Smooth muscle cell (in vitro differentiated cells): ENCODE results near the gene DGKI. TPM values are rescaled to one million over a fixed set of nuclear protein-coding genes. Genes with fewer than 3 reads are reported as not detected.

Experiments
- DNase-seq: peaks from one replicate; lab custom pipeline; 2025; ENCODE audit not compliant: unreplicated experiment; lab: John Stamatoyannopoulos, UW
- H2AFZ ChIP-seq: fragments of 200-600 bp; sonication (generic); 2 replicates; pipeline ENCODE4 v1.6.0; 2016; ENCODE audit warnings: antibody characterized with exemption, low read depth, mild to moderate bottlenecking
- H3F3A ChIP-seq: fragments of 200-600 bp; sonication (generic); 2 replicates; pipeline ENCODE4 v1.6.0; 2017; ENCODE audit warnings: antibody characterized with exemption, low read depth
- H3K27ac ChIP-seq: fragments of 200-600 bp; sonication (generic); 2 replicates; pipeline ENCODE4 v1.5.1; 2016; ENCODE audit warnings: low read depth, mild to moderate bottlenecking
- H3K27me3 ChIP-seq: fragments of 200-600 bp; sonication (generic); 2 replicates; pipeline ENCODE4 v1.6.1; 2016; ENCODE audit warnings: low read depth, mild to moderate bottlenecking
- H3K36me3 ChIP-seq: fragments of 200-600 bp; sonication (generic); 2 replicates; pipeline ENCODE4 v1.5.1; 2016; ENCODE audit warnings: low read depth
- H3K4me1 ChIP-seq: fragments of 200-600 bp; sonication (generic); 2 replicates; pipeline ENCODE4 v1.5.1; 2016; ENCODE audit warnings: low read depth
- H3K4me2 ChIP-seq: fragments of 200-600 bp; sonication (generic); 2 replicates; pipeline ENCODE4 v1.6.0; 2016; ENCODE audit warnings: mild to moderate bottlenecking
- H3K4me3 ChIP-seq: fragments of 200-600 bp; sonication (generic); 2 replicates; pipeline ENCODE4 v1.5.1; 2016; ENCODE audit warnings: mild to moderate bottlenecking
- H3K79me2 ChIP-seq: fragments of 200-600 bp; sonication (generic); 2 replicates; pipeline ENCODE4 v1.6.0; 2016; ENCODE audit warnings: low read depth, mild to moderate bottlenecking
- H3K9ac ChIP-seq: fragments of 200-600 bp; sonication (generic); 2 replicates; pipeline ENCODE4 v1.6.0; 2016; ENCODE audit warnings: low read depth
- H3K9me3 ChIP-seq: fragments of 200-600 bp; sonication (generic); replicated peaks from 2 replicates; pipeline ENCODE4 v1.5.1; 2016; ENCODE audit warnings: low read depth
- H4K20me1 ChIP-seq: fragments of 200-600 bp; sonication (generic); 2 replicates; pipeline ENCODE4 v1.6.0; 2016; ENCODE audit warnings: low read depth
- WGBS: methylation state at CpG from one replicate; pipeline ENCODE4 v1.1.7; 2016; ENCODE audit warnings: low lambda C conversion rate; 5-methylcytosine and 5-hydroxymethylcytosine counted together
- polyA plus RNA-seq: library from polyadenylated mRNA; unstranded; fragments of >200 nt; fragmentation: Nextera tagmentation; extraction: Ambion mirVana; gene quantifications from 2 replicates; pipeline ENCODE4 v1.2.1, GENCODE V29; 2016
- total RNA-seq: library from RNA; depleted of rRNA; stranded (reverse); fragments of >200 nt; gene quantifications from 2 replicates; pipeline ENCODE4 v1.2.3, GENCODE V29; 2014
- TF ChIP-seq, protein P1 (sequence below): fragments of 200-600 bp; sonication (generic); IDR thresholded peaks from 2 replicates; pipeline ENCODE4 v1.5.1; 2017; ENCODE audit warnings: borderline replicate concordance, mild to moderate bottlenecking, antibody characterized with exemption; ENCODE audit not compliant: insufficient read depth, poor library complexity, severe bottlenecking

Gene DGKI
- total and polyA plus RNA-seq, 2 experiments from 2014 or later = 2.5 to 6.2 TPM

DNA sequence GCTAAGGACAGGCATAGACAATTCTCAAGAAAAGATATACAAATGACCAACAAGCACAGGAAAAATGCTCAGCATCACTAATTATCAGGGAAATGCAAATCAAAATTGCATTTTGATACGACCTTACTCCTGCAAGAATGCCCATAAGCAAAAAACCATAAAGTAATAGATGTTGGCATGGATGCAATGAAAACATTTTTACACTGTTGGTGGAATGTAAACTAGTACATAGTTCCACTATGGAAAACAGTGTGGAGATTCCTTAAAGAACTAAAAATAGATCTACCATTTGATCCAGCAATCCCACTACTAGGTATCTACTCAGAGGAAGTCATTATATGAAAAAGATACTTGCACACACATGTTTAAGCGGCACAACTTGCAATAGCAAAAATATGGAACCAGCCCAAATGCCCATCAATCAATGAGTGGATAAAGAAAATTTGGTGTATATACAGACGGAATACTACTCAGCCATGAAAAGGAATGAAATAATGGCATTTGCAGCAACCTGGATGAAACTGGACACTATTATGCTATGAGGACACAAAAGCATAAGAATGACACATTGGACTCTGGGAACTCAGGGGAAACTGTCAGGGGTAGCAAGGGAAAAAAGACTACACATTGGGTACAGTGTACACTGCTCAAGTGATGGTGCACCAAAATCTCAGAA, 59.3 kb downstream of the DGKI start:
- no peak for DNase-seq
- H3K27ac ChIP-seq = no peak overlapping the region
- no peaks in the 10 kb centered on the region for H3K9me3 ChIP-seq
- H3K27me3 ChIP-seq = no peaks in the 10 kb centered on the region
- H2AFZ ChIP-seq = no peak overlapping the region
- H3K9ac ChIP-seq = no peak overlapping the region
- no peak overlapping the region for H3K4me2 ChIP-seq
- no peaks in the 10 kb centered on the region for H3K4me1 ChIP-seq
- H3K4me3 ChIP-seq = no peak overlapping the region
- no peaks in the 10 kb centered on the region for H3K79me2 ChIP-seq
- no peaks in the 10 kb centered on the region for H3K36me3 ChIP-seq
- WGBS = 96% methylated on average over 3 of the region's 3 CpGs
- H3F3A ChIP-seq = no peaks in the 10 kb centered on the region
- no peaks in the 10 kb centered on the region for H4K20me1 ChIP-seq
- TF ChIP-seq, protein P1, sequence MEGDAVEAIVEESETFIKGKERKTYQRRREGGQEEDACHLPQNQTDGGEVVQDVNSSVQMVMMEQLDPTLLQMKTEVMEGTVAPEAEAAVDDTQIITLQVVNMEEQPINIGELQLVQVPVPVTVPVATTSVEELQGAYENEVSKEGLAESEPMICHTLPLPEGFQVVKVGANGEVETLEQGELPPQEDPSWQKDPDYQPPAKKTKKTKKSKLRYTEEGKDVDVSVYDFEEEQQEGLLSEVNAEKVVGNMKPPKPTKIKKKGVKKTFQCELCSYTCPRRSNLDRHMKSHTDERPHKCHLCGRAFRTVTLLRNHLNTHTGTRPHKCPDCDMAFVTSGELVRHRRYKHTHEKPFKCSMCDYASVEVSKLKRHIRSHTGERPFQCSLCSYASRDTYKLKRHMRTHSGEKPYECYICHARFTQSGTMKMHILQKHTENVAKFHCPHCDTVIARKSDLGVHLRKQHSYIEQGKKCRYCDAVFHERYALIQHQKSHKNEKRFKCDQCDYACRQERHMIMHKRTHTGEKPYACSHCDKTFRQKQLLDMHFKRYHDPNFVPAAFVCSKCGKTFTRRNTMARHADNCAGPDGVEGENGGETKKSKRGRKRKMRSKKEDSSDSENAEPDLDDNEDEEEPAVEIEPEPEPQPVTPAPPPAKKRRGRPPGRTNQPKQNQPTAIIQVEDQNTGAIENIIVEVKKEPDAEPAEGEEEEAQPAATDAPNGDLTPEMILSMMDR = no peak

DNA sequence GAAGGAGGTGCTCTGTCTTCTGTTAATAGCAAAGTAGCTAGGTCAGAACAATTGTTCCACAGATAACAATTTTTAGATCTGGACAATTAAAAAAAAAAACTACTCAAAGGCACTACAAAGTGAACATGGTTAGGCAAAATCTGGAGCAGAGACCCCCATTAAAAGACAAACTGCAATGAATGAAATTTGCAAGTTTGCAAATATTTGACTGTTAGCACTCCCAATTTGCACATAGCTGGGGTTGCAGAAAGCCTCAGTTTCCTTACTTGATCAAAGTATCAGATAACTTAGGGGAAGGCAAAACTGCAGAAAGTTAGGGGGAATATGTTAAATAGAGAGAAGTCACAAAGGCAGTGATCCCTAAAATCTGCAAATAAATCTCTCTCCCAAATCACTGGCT, 68.3 kb downstream of the DGKI start:
- no peaks in the 10 kb centered on the region for H3K4me1 ChIP-seq
- H3K27me3 ChIP-seq = no peaks in the 10 kb centered on the region
- H2AFZ ChIP-seq = no peak overlapping the region
- H3K36me3 ChIP-seq = no peaks in the 10 kb centered on the region
- no peak overlapping the region for H3K27ac ChIP-seq
- no peak overlapping the region for H3K9ac ChIP-seq
- H3K4me3 ChIP-seq = no peak overlapping the region
- DNase-seq = no peak
- no peak overlapping the region for H3K4me2 ChIP-seq
- no peaks in the 10 kb centered on the region for H3F3A ChIP-seq
- H3K79me2 ChIP-seq = no peaks in the 10 kb centered on the region
- TF ChIP-seq, protein P1 = no peak
- H4K20me1 ChIP-seq = no peaks in the 10 kb centered on the region
- H3K9me3 ChIP-seq = no peaks in the 10 kb centered on the region

DNA sequence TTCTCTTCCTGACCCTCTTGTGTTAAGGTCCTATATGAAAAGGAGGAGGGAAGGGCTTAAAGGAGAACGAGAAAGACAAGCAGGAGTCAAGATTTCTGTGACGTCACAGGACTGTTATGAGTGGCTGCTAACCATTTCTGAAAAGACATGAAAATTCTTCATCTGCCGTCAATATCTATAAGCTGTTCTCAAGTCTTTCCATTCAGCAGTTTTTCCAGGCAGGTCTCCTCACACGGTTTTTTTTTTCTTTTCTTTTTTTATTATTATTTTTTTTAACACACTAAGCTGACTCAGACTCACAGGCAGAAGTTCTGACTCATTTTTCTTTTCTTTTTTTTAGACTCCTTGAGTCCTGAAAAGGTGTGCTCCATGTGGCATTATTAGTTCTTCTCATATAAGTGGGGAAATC, 72.0 kb downstream of the DGKI start:
- H3K9ac ChIP-seq = peak overlapping the region; percentile 34
- no peaks in the 10 kb centered on the region for H3F3A ChIP-seq
- 58% methylated on average over 4 of the region's 4 CpGs for WGBS
- no peak overlapping the region for H3K4me3 ChIP-seq
- no peak overlapping the region for H3K4me2 ChIP-seq
- DNase-seq = no peak
- TF ChIP-seq, protein P1 = no peak
- H4K20me1 ChIP-seq = no peaks in the 10 kb centered on the region
- no peaks in the 10 kb centered on the region for H3K36me3 ChIP-seq
- peak overlapping the region; percentile 29 for H3K27ac ChIP-seq
- no peaks in the 10 kb centered on the region for H3K4me1 ChIP-seq
- H3K79me2 ChIP-seq = no peaks in the 10 kb centered on the region
- H3K9me3 ChIP-seq = no peaks in the 10 kb centered on the region
- no peaks in the 10 kb centered on the region for H3K27me3 ChIP-seq
- no peak overlapping the region for H2AFZ ChIP-seq

DNA sequence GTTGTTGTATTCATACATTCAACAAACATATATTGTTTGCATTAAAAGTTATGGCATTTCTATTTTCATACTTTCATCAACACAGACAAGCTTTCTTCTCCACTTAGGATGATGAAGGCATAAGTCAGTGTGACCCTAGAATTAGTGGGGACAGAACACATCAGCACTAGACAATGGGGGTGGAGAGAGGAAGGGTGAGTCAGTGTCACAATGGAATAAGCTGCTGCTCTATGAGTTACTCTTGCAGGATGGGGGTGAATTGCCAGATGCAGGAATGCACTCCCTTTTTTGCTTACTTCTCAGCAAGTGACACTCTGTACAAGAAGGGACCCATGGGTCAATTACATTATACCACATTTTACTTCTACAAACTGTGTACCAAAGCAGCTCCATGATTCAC, 74.0 kb downstream of the DGKI start:
- H3K79me2 ChIP-seq = no peaks in the 10 kb centered on the region
- no peaks in the 10 kb centered on the region for H3K36me3 ChIP-seq
- H3K4me2 ChIP-seq = peak overlapping the region; percentile 42
- no peaks in the 10 kb centered on the region for H3K4me1 ChIP-seq
- no peaks in the 10 kb centered on the region for H4K20me1 ChIP-seq
- no peaks in the 10 kb centered on the region for H3K9me3 ChIP-seq
- peak overlapping the region; percentile 83 for H3K9ac ChIP-seq
- no peak for DNase-seq
- H2AFZ ChIP-seq = no peak overlapping the region
- no peak overlapping the region for H3K4me3 ChIP-seq
- H3K27ac ChIP-seq = peak overlapping the region; percentile 93
- no peaks in the 10 kb centered on the region for H3F3A ChIP-seq
- TF ChIP-seq, protein P1 = no peak
- H3K27me3 ChIP-seq = no peaks in the 10 kb centered on the region
